HG03280 (cell line): Measurements from ENCODE around the gene WDR31.

Experiments
- ATAC-seq: cut with Tn5 transposase; IDR thresholded peaks from one replicate; pipeline ENCODE4 v1.9.1; 2021; ENCODE audit warnings: mild to moderate bottlenecking, moderate library complexity; ENCODE audit not compliant: unreplicated experiment

The WDR31 gene

GRCh38 chr9:113343732-113344231, 3.7 kb upstream of the WDR31 start:
- ATAC-seq, result no peak

- ATAC-seq, result no peak
Measured at GRCh38 chr9:113341712-113342410, 1.8 kb upstream of the WDR31 start.

GRCh38 chr9:113337714-113338113, 2.4 kb downstream of the WDR31 start:
- ATAC-seq, result no peak

GRCh38 chr9:113331780-113332179, 8.3 kb downstream of the WDR31 start:
- ATAC-seq, result no peak

GRCh38 chr9:113328045-113328782, 11.9 kb downstream of the WDR31 start:
- ATAC-seq, result no peak

- no peak for ATAC-seq
Measured at GRCh38 chr9:113326230-113326629, 13.8 kb downstream of the WDR31 start.

GRCh38 chr9:113322671-113323070, 17.4 kb downstream of the WDR31 start:
- ATAC-seq, result no peak

GRCh38 chr9:113320051-113320450, 20.0 kb downstream of the WDR31 start:
- ATAC-seq, result no peak

- ATAC-seq, result no peak
Measured at GRCh38 chr9:113319054-113319453, 21.0 kb downstream of the WDR31 start.

- ATAC-seq, result no peak
Measured at GRCh38 chr9:113317777-113318176, 22.3 kb downstream of the WDR31 start.

- ATAC-seq, result no peak
Measured at GRCh38 chr9:113316030-113316429, 24.0 kb downstream of the WDR31 start.

- no peak for ATAC-seq
Measured at GRCh38 chr9:113315231-113315630, 24.8 kb downstream of the WDR31 start.

- no peak for ATAC-seq
Measured at GRCh38 chr9:113313261-113313660, 26.8 kb downstream of the WDR31 start.

- no peak for ATAC-seq
Measured at GRCh38 chr9:113311961-113312360, 28.1 kb downstream of the WDR31 start.

- no peak for ATAC-seq
Measured at GRCh38 chr9:113310538-113310937, 29.5 kb downstream of the WDR31 start.

- no peak for ATAC-seq
Measured at GRCh38 chr9:113309204-113309813, 30.8 kb downstream of the WDR31 start.

- ATAC-seq, result no peak
Measured at GRCh38 chr9:113307396-113307975, 32.6 kb downstream of the WDR31 start.

- ATAC-seq, result no peak
Measured at GRCh38 chr9:113306566-113306965, 33.5 kb downstream of the WDR31 start.

- ATAC-seq, result no peak
Measured at GRCh38 chr9:113302792-113303418, 37.2 kb downstream of the WDR31 start, which contains the start of gene RNF183. Gene RNF183 (minus strand): TSS chr9:113303376. CDS start chr9:113298184, 5,192 bp downstream.

- no peak for ATAC-seq
Measured at GRCh38 chr9:113301548-113301947, 38.5 kb downstream of the WDR31 start.

GRCh38 chr9:113299800-113300292, 40.2 kb downstream of the WDR31 start:
- no peak for ATAC-seq
